ENCODE results near the gene MATN1. TPM values are rescaled to one million over a fixed set of nuclear protein-coding genes. Genes with fewer than 3 reads are reported as not detected.
A peak's percentile ranks its signal among the peaks of the same experiment; 100 is the strongest.
"Not testable (repeated sequence)": the region's sequence is repeated elsewhere in the genome, so short reads cannot be mapped to it uniquely, and the experiment has no call there.

Gene MATN1
- total RNA-seq, 1 donor from 2014 or later: not detected

DNA sequence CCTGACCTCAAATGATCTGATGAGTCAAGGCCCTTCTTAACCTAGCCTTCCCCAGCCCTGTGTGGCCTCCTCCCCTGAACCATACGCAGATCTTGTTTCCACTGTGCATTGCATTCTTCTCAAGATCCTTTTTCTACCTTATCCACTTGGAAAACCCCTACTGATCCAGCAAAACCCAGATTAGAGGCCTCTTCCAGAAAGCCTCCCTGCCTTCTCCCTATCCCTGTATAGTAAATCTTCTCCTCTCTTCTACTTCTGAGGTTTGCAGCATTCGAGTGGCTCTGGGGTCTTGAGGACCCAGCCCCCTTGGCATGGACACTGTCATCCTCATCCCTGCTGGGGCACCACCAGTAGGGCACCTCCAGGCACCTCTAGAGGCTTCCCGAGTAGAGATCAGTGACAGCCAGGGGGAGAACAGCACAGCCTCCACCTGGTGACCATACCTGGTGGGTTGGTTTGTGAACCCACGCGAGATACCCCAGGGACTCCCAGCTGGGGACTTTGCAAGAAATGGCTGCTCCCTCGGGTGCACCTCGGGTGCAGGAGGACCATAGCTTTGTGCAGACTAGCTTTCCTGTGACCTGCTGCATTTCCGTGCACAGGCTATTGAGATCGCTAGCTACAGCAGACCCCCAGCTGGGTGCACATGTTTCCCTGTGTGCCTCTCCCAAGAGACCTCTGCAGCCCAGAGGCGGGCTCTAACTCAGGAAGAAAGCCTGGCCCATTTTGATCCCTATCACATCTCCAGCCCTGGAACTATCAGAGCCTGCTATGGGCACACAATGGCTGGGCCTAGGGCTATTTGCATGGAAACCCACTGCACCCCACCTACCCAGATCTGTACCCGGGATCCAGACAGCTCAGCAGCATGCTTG lies 34.2 kb downstream of the MATN1 start:
- peaks cover 5% of the 10 kb centered on the region for H3K4me1 ChIP-seq
- intact Hi-C loops (cut with DNase I): no loop called here
- H3K27me3 ChIP-seq (ENCODE audit: low read depth): peaks cover 39% of the 10 kb centered on the region
- no peaks in the 10 kb centered on the region for H3K36me3 ChIP-seq
- no peak for ATAC-seq
- no peak overlapping the region for H3K4me3 ChIP-seq
- TF ChIP-seq, protein P1, sequence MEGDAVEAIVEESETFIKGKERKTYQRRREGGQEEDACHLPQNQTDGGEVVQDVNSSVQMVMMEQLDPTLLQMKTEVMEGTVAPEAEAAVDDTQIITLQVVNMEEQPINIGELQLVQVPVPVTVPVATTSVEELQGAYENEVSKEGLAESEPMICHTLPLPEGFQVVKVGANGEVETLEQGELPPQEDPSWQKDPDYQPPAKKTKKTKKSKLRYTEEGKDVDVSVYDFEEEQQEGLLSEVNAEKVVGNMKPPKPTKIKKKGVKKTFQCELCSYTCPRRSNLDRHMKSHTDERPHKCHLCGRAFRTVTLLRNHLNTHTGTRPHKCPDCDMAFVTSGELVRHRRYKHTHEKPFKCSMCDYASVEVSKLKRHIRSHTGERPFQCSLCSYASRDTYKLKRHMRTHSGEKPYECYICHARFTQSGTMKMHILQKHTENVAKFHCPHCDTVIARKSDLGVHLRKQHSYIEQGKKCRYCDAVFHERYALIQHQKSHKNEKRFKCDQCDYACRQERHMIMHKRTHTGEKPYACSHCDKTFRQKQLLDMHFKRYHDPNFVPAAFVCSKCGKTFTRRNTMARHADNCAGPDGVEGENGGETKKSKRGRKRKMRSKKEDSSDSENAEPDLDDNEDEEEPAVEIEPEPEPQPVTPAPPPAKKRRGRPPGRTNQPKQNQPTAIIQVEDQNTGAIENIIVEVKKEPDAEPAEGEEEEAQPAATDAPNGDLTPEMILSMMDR (IDR thresholded peaks at IDR 0.05): no peak
- no peak for DNase-seq
- H3K9me3 ChIP-seq: no peaks in the 10 kb centered on the region
- no peak overlapping the region for H3K27ac ChIP-seq

DNA sequence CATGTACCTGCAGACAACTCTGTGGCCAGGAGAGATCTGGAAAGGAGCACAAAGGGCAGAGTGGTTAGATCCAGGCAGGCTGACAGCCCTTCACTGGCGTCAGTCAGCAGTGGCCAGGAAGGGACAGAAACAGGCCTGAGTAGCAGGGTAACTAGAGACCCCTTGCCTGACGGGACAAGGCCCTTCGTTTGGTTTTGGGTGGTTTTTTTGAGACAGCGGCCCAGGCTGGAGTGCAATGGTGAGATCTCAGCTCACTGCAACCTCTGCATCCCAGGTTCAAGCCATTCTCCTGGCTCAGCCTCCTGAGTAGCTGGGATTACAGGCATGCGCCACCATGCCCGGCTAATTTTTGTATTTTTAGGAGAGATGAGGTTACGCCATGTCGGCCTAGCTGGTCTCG lies 34.9 kb downstream of the MATN1 start:
- intact Hi-C loops (cut with DNase I); DNase-seq; H3K4me1 ChIP-seq; H3K4me3 ChIP-seq; H3K36me3 ChIP-seq; H3K9me3 ChIP-seq; H3K27ac ChIP-seq; ATAC-seq: not testable (repeated sequence)
- H3K27me3 ChIP-seq (ENCODE audit: low read depth): peaks cover 45% of the 10 kb centered on the region

DNA sequence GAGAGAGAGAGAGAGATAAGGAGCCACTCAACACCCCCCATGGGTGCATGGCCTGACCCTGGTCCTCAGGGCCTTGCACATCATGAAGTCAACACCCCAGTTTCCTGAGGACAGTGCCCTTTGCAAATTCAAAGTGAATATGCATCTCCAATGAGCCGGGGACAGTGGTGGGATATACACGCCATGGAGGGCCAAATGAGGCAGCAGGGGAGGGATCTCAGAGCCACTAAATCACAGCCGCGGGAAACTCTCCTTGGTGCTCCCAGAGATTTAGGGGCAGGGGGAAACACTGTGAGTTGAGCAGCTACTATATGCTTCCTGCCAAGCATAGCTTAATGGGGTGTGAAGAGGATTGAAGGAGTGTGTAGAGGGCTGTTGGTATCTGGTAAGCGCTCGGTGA lies 35.5 kb downstream of the MATN1 start:
- DNase-seq (no peak), ATAC-seq (no peak)

DNA sequence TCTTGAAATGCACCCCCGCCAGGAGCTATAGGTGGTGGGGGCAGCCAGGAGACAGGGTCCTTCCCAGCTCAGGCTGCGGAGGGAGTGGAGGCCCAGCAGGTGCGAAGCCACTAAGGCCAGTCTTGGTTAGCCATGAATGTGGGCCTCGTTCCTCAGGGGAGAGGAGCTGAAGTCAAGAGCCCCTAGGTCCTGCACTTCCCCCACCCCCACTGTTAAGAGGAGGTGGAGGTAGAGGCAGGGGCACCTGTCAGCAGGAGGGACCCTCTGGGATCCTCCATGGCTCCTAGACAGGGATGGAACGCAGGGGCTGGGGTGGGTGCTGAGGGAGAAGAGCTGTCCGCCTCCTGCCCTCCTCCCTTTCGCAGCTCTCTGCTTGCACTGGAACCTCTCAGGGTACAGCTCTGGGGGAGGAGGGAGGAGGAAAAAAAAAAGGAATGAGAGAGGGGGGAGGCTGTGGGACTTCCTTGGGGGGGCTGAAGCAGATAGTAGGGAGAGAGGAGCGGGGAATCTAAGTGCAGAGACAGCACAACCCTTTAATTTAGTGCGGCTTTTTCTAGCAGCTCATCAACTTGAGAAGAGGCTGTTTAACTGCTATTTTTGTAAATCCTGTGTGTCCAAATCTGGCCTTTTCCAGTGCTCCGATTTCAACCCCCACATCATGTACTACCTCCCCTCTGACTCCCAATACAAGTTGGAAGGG lies 37.0 kb downstream of the MATN1 start:
- DNase-seq: no peak
- Histone ChIP-seq H3K27ac (no peak overlapping the region), H3K27me3 (ENCODE audit: low read depth) (peaks cover 51% of the 10 kb centered on the region), H3K4me1 (peaks cover 5% of the 10 kb centered on the region), H3K36me3 (no peaks in the 10 kb centered on the region), H3K9me3 (no peaks in the 10 kb centered on the region), H3K4me3 (no peak overlapping the region)
- TF ChIP-seq, protein P1 (IDR thresholded peaks at IDR 0.05): no peak
- ATAC-seq: no peak
- intact Hi-C loops (cut with DNase I): no loop called here

More for the DNA sequence above, 35.5 kb downstream of the MATN1 start:
- no peaks in the 10 kb centered on the region for H3K36me3 ChIP-seq
- peaks cover 51% of the 10 kb centered on the region for H3K27me3 ChIP-seq (ENCODE audit: low read depth)
- intact Hi-C loops (cut with DNase I): no loop called here
- no peak overlapping the region for H3K4me3 ChIP-seq
- H3K27ac ChIP-seq: no peak overlapping the region
- no peaks in the 10 kb centered on the region for H3K9me3 ChIP-seq
- peaks cover 5% of the 10 kb centered on the region for H3K4me1 ChIP-seq
- TF ChIP-seq, protein P1 (IDR thresholded peaks at IDR 0.05): no peak

DNA sequence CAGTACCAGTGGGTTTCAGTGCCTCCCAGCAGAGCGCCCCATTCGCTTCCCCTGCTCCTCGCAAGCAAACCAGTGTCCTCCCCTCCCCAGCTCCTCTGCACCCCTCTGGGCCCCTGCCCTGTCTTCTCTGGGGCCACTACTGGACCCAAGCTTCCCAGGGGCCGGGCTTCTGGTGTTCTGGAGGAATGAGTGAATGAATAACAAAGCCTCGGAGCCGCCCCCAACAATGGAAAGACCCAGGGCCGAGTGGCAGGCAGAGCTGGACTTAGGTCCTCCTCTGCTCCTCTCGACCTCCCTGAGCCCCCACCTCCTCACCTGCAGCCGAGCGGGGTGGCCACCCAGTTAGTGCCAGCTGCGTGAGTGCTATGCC lies 37.6 kb downstream of the MATN1 start:
- ATAC-seq (no peak), DNase-seq (no peak)
- H3K27ac ChIP-seq: no peak overlapping the region
- no peaks in the 10 kb centered on the region for H3K9me3 ChIP-seq
- H3K36me3 ChIP-seq: no peaks in the 10 kb centered on the region
- TF ChIP-seq, protein P1 (IDR thresholded peaks at IDR 0.05): no peak
- H3K4me3 ChIP-seq: peak overlapping the region; percentile 17
- intact Hi-C loops (cut with DNase I): no loop called here
- peaks cover 53% of the 10 kb centered on the region for H3K27me3 ChIP-seq (ENCODE audit: low read depth)
- peaks cover 5% of the 10 kb centered on the region for H3K4me1 ChIP-seq

All from lower lobe of right lung (tissue), 2 donors.